Sigmoid colon (tissue), 4 donors: ENCODE data around the gene CCDC60.

ENCODE experiments used
- POLR2A ChIP-seq, 2 donors: fragments of 450-650 bp; IDR thresholded peaks; one replicate each; pipeline ENCODE4 v1.6.1; 2016; ENCODE audit warnings: antibody characterized with exemption in 2 of 2, mild to moderate bottlenecking in 2 of 2, moderate library complexity in 2 of 2
- POLR2AphosphoS5 ChIP-seq, 4 donors: sonication (generic); formaldehyde crosslinking; IDR thresholded peaks; one replicate each; pipeline ENCODE4 v1.6.1; 2017; ENCODE audit warnings: antibody characterized with exemption in 4 of 4
- TF ChIP-seq, protein P1 (sequence below), 4 experiments: fragments of 450-650 bp in 3 of 4; fragments of 200-600 bp in 1 of 4; IDR thresholded peaks; one replicate each; pipeline ENCODE4 v1.5.1; 2016 to 2019; ENCODE audit warnings: antibody characterized with exemption in 4 of 4, mild to moderate bottlenecking in 3 of 4, moderate library complexity in 2 of 4

- TF ChIP-seq, protein P1, sequence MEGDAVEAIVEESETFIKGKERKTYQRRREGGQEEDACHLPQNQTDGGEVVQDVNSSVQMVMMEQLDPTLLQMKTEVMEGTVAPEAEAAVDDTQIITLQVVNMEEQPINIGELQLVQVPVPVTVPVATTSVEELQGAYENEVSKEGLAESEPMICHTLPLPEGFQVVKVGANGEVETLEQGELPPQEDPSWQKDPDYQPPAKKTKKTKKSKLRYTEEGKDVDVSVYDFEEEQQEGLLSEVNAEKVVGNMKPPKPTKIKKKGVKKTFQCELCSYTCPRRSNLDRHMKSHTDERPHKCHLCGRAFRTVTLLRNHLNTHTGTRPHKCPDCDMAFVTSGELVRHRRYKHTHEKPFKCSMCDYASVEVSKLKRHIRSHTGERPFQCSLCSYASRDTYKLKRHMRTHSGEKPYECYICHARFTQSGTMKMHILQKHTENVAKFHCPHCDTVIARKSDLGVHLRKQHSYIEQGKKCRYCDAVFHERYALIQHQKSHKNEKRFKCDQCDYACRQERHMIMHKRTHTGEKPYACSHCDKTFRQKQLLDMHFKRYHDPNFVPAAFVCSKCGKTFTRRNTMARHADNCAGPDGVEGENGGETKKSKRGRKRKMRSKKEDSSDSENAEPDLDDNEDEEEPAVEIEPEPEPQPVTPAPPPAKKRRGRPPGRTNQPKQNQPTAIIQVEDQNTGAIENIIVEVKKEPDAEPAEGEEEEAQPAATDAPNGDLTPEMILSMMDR (IDR thresholded peaks at IDR 0.05): no peak
- TF ChIP-seq POLR2AphosphoS5 (IDR thresholded peaks at IDR 0.05) (no peak), POLR2A (IDR thresholded peaks at IDR 0.05) (no peak)
Measured at GRCh38 chr12:119375883-119376190, 41.3 kb downstream of the CCDC60 start.
